Amniotic epithelial cell (primary cell): Measurements from ENCODE around the gene RAB30.
A peak's percentile ranks its signal among the peaks of the same experiment; 100 is the strongest.
"Not testable (repeated sequence)": the region's sequence is repeated elsewhere in the genome, so short reads cannot be mapped to it uniquely, and the experiment has no call there.

Experiments
- DNase-seq: peaks from one replicate; pipeline ENCODE4 v3.0.0-alpha.2; 2010; ENCODE audit warnings: low read depth

RAB30 gene

DNA sequence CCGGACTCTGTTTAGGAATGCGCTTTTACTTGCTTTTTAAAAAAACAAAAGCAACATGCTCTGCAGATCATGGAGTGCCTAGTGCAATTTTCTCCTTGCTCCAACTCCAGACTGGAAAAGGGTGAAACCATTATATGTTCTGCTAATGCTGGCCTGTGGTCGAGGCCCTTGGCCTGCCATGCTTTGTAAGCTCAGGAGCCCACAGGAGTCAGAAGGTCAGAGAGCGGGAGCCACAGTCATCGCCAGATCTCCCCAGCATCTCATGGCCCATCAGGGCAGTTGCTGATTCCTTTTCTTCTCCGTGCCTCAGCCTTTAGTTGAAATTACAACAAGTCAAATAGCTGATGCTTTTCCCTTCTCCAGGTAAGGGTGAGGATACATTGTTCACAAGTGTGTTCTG lies 89.8 kb downstream of the RAB30 start:
- DNase-seq: no peak

DNA sequence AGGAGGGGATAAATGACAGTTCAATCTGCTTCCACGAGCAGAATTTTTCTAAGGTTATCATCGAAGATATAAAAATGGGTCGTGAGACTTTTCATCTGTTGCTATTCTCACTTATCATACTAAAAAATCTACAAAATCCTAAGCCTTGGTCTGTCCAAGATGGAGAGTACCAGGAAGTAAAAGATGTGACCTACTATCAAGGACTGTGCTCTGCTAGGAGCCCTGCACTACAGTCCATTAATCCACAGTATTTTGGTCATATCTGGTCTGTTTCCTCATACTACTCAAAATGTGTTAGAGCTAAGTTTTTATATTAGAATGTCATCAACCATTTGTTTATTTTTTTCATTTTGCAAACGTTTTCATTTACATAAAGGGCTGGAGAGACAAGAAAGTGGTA lies 90.8 kb downstream of the RAB30 start:
- DNase-seq: no peak

DNA sequence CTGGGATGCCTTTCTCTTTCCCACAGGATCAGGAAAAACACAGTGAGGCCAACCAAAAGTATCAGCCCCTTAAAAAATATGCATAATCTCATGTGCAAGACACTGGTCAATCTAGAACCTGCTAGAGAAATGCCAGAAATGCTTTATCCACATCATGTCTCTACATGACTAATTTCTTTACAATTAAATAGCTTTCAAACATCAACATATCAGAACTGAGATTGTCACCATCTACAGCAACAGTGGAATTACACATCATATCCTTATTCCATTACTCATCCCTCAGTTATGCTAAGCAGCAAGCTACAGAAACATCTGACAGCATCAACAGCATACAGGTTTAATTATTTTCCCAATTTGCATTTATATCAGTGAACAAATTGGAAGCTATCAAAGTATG lies 91.4 kb downstream of the RAB30 start:
- DNase-seq: peak; percentile 67

DNA sequence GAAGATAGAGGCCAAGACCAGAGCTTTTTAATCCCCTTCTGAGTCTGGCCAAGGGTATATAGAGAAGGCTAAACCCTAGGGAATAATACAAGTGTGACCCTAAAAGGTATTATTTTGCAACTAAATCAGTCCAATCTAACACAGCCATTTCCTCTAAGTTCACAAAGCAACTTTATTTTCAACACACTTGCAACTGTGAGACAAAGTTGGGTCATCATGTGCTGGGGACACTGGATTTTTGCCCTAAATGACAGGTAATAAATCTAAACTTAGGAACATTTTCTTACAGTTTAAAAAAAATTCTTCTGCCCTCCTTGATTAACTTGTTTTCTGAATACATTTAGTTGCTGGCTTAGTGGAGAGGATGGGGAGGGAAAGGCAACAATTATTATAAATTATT lies 91.9 kb downstream of the RAB30 start:
- no peak for DNase-seq

DNA sequence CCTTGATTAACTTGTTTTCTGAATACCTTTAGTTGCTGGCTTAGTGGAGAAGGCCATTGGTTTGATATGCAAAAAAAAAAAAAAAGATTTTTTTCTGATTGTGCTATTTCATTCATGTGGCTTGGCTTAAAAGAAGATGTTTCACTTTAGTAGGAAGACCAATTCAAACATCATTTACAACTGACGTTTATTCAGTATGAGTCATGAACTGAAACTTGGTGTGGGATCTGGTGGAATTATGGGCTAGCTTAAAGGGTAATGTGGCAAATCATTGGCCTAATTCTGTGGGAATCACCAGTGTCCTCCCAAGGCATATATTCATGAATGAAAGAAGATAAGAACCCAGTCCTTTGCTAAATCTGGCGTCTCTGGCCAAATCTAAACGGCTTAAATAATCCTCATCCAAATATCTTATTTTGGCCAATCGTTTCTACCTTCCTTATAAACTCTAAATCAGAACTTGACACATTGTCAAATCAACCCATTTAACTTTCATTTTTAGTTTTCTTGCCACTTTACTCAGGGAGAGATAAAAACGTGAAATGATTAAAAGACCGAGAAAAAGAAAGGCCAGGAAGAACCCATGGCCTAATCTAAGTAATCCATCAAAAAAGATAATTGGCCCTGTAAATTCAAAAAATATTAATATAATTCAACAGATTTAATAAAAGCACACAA lies 93.1 kb downstream of the RAB30 start:
- DNase-seq: peak; percentile 81

- DNase-seq: no peak
Observed at GRCh38 chr11:82976786-82977185, 94.9 kb downstream of the RAB30 start.

- DNase-seq: no peak
Observed at GRCh38 chr11:82975882-82976281, 95.8 kb downstream of the RAB30 start.

DNA sequence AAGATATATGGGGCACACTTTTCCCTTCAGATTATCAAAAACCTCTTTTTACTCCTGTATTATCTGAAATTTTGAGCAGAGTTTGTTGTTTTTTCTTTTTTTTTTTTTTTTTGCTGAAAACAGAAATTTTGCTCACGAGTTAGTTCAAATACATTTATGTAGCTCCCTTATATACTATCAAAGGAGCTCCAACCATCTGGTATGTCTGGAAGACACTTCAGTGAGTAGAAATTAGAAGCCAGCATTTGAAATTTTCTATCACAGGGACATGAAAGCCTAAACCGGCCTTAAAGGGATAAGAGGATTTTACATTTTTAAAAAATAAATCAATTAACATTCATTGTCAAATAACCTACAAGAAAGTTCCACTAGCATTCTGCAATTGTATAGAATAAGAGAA lies 96.8 kb downstream of the RAB30 start:
- DNase-seq: no peak

GRCh38 chr11:82974135-82974534 lies 97.6 kb downstream of the RAB30 start:
- no peak for DNase-seq

DNA sequence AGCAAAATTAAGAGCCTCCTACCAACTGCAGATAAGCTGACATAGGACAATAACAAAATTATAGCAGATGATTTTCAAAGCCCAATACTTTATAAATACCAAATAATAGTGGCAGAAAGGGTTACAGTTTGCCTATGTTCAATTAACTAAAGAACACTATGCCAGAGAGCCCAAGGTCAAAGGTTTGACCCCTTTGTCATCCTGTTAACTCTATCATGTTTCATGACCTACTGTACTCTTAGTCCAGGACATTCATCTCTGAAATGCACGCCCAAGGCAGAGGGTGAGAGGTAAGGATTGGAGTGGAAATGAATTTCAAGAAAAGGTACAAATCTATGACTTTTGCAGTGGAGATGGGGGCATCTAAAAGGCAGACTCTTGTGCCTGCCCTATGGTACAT lies 99.6 kb downstream of the RAB30 start:
- no peak for DNase-seq

- DNase-seq: not testable (repeated sequence)
Observed at GRCh38 chr11:82971519-82971946, 100.2 kb downstream of the RAB30 start.

GRCh38 chr11:82970507-82971083 lies 101.1 kb downstream of the RAB30 start:
- DNase-seq: peak; percentile 9

- DNase-seq: no peak
Observed at GRCh38 chr11:82969811-82970210, 101.9 kb downstream of the RAB30 start.

GRCh38 chr11:82967381-82967780 lies 104.3 kb downstream of the RAB30 start:
- no peak for DNase-seq

DNA sequence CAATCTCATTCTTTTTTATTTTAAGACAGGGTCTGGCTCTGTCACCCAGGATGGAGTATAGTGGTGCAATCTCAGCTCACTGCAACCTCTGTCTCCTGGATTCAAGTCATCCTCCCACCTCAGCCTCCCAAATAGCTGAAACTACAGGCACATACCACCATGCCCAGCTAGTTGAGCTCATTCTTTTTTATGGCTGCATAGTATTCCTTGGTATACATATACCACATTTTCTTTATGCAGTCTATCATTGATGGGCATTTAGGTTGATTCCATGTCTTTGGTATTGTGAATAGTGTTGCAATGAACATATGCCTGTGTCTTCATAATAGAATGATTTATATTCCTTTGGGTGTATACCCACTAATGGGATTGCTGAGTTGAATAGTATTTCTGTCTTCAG lies 109.7 kb downstream of the RAB30 start:
- not testable (repeated sequence) for DNase-seq

DNA sequence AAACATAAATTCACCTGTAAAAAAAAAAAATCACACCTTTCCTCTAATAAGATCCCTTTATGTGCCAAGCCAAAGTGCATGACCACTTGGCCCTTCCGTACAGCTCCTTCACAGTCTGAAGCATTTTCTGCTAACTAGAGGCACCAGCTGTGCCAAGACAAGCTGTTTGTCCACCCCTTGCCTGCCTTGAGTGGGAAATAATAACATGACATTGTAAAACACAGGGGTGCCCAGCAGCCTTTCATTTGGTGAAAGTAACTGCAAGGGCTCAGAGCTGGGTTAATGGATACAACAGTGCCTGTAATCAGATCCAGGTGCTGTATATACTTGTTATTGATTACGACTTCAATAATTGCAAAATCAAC lies 110.9 kb downstream of the RAB30 start:
- no peak for DNase-seq

GRCh38 chr11:82959987-82960778 lies 111.5 kb downstream of the RAB30 start:
- DNase-seq: no peak

DNA sequence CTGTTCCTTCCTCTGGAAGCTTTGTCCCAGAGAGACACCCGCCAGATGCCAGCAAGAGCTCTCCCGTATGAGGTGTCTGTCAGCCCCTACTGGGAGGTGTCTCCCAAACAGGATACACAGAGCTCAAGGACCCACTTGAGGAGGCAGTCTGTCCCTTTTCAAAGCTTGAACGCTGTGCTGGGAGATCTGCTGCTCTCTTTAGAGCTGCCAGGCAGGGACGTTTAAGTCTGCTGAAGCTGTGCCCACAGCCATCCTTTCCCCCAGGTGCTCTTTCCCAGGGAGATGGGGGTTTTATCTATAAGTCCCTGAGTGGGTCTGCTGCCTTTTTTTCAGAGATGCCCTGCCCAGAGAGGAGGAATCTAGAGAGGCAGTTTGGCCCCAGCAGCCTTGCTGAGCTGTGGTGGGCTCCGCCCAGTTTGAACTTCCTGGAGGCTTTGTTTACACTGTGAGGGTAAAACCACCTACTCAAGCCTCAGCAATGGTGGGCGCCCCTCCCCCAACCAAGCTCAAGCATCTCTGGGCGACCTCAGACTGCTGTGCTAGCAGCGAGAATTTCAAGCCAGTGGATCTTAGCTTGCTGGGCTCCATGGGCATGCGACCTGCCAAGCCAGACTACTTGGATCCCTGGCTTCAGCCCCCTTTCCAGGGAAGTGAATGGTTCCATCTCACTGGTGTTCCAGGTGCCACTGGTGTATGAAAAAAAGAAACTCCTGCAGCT lies 115.8 kb downstream of the RAB30 start:
- DNase-seq: not testable (repeated sequence)

DNA sequence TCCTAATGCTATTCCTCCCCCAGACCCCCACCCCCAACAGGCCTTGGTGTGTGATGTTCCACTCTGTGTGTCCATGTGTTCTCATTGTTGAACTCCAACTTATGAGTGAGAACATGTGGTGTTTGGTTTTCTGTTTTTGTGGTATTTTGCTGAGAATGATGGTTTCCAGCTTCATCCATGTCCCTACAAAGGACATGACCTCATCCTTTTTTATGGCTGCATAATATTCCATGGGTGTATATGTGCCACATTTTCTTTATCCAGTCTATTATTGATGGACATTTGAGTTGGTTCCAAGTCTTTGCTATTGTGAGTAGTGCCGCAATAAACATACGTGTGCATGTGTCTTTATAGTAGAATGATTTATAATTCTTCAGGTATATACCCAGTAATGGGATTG lies 121.2 kb downstream of the RAB30 start:
- DNase-seq: not testable (repeated sequence)

GRCh38 chr11:82949352-82949751 lies 122.3 kb downstream of the RAB30 start:
- no peak for DNase-seq

GRCh38 chr11:82945682-82946081 lies 126.0 kb downstream of the RAB30 start:
- no peak for DNase-seq

- DNase-seq: not testable (repeated sequence)
Observed at GRCh38 chr11:82945041-82945440, 126.7 kb downstream of the RAB30 start.

GRCh38 chr11:82944198-82944597 lies 127.5 kb downstream of the RAB30 start:
- no peak for DNase-seq
